Loucy (cell line): ENCODE results near the gene SYCP3.

ENCODE experiments used
- H2AFZ ChIP-seq: fragments of 200-600 bp; sonication (generic); 2 replicates; pipeline ENCODE4 v1.6.0; 2016; ENCODE audit warnings: antibody characterized with exemption, mild to moderate bottlenecking, low read length, moderate library complexity
- H3F3A ChIP-seq: fragments of 200-600 bp; 2 replicates; pipeline ENCODE4 v1.6.0; 2016; ENCODE audit warnings: antibody characterized with exemption, low read depth, mild to moderate bottlenecking
- H3K27me3 ChIP-seq: fragments of 200-600 bp; sonication (generic); 2 replicates; pipeline ENCODE4 v1.6.1; 2014; ENCODE audit warnings: low read length, mild to moderate bottlenecking; ENCODE audit not compliant: insufficient read depth, poor library complexity, severe bottlenecking
- H3K36me3 ChIP-seq: fragments of 200-600 bp; sonication (generic); 2 replicates; pipeline ENCODE4 v1.6.1; 2016; ENCODE audit warnings: low read length; ENCODE audit not compliant: insufficient read depth
- H3K4me1 ChIP-seq: fragments of 200-600 bp; sonication (generic); 2 replicates; pipeline ENCODE4 v1.5.1; 2014; ENCODE audit warnings: low read length, mild to moderate bottlenecking; ENCODE audit not compliant: insufficient read depth, poor library complexity, severe bottlenecking
- H3K4me2 ChIP-seq: fragments of 200-600 bp; sonication (generic); 2 replicates; pipeline ENCODE4 v1.6.0; 2014; ENCODE audit warnings: antibody characterized with exemption, low read length, low read depth, mild to moderate bottlenecking; ENCODE audit not compliant: poor library complexity, severe bottlenecking
- H3K4me3 ChIP-seq: fragments of 200-600 bp; sonication (generic); 2 replicates; pipeline ENCODE4 v1.5.1; 2014; ENCODE audit warnings: low read length, mild to moderate bottlenecking, mixed read lengths; ENCODE audit not compliant: poor library complexity, severe bottlenecking
- H3K79me2 ChIP-seq: fragments of 200-600 bp; sonication (generic); 2 replicates; pipeline ENCODE4 v1.6.1; 2014; ENCODE audit warnings: low read length; ENCODE audit not compliant: insufficient read depth
- H3K9ac ChIP-seq: fragments of 200-600 bp; sonication (generic); 2 replicates; pipeline ENCODE4 v1.6.0; 2014; ENCODE audit warnings: mild to moderate bottlenecking, low read depth, low read length, moderate library complexity; ENCODE audit not compliant: poor library complexity, severe bottlenecking
- H3K9me2 ChIP-seq: fragments of 200-600 bp; sonication (generic); replicated peaks from 2 replicates; pipeline ENCODE4 v1.6.1; 2016; ENCODE audit warnings: low read depth, low read length, mixed read lengths
- H3K9me3 ChIP-seq: fragments of 200-600 bp; sonication (generic); 2 replicates; pipeline ENCODE4 v1.6.1; 2014; ENCODE audit warnings: mild to moderate bottlenecking, antibody characterized with exemption, low read length, low read depth; ENCODE audit not compliant: insufficient read depth
- H4K20me1 ChIP-seq: fragments of 200-600 bp; sonication (generic); 2 replicates; pipeline ENCODE4 v1.6.0; 2014; ENCODE audit warnings: antibody characterized with exemption, low read length, mild to moderate bottlenecking; ENCODE audit not compliant: insufficient read depth, poor library complexity, severe bottlenecking
- CTCF ChIP-seq: fragments of 200-600 bp; sonication (generic); conservative IDR thresholded peaks from 2 replicates; pipeline ENCODE4 v1.5.1; 2014; ENCODE audit warnings: mild to moderate bottlenecking, antibody characterized with exemption, low read length
- EZH2phosphoT487 ChIP-seq: fragments of 200-600 bp; IDR thresholded peaks from 2 replicates; pipeline ENCODE4 v1.6.1; 2018; ENCODE audit warnings: antibody characterized with exemption, mild to moderate bottlenecking, moderate library complexity, borderline replicate concordance

Gene SYCP3

GRCh38 chr12:101769865-101770264, 30.6 kb upstream of the SYCP3 start:
- H3K36me3 ChIP-seq, result peaks cover 47% of the 10 kb centered on the region
- H3K9ac ChIP-seq, result no peak overlapping the region
- no peaks in the 10 kb centered on the region for H3K9me2 ChIP-seq
- H3K9me3 ChIP-seq, result no peaks in the 10 kb centered on the region
- no peaks in the 10 kb centered on the region for H3K27me3 ChIP-seq
- peaks cover 34% of the 10 kb centered on the region for H3K4me1 ChIP-seq
- 0 out of 2 replicates have a peak, but pooled peaks cover 4% of the 10 kb centered on the region for H3K79me2 ChIP-seq
- H3F3A ChIP-seq, result peaks cover 5% of the 10 kb centered on the region; the same call in 1 of the 2 replicates
- H2AFZ ChIP-seq, result no peak overlapping the region
- no peak for TF ChIP-seq EZH2phosphoT487
- no peak for TF ChIP-seq CTCF
- H3K4me2 ChIP-seq, result no peak overlapping the region
- no peak overlapping the region for H3K4me3 ChIP-seq
- no peaks in the 10 kb centered on the region for H4K20me1 ChIP-seq

GRCh38 chr12:101768781-101769180, 29.5 kb upstream of the SYCP3 start:
- no peak for TF ChIP-seq EZH2phosphoT487
- no peak for TF ChIP-seq CTCF
- Histone ChIP-seq H3K9me2 (no peaks in the 10 kb centered on the region), H3K9ac (no peak overlapping the region), H3K4me3 (no peak overlapping the region), H2AFZ (no peak overlapping the region), H3F3A (0 out of 2 replicates have a peak, but pooled peaks cover 5% of the 10 kb centered on the region), H3K4me1 (peaks cover 23% of the 10 kb centered on the region), H3K4me2 (no peak overlapping the region), H3K36me3 (peaks cover 57% of the 10 kb centered on the region), H3K27me3 (no peaks in the 10 kb centered on the region), H3K9me3 (no peaks in the 10 kb centered on the region), H3K79me2 (no peaks in the 10 kb centered on the region), H4K20me1 (no peaks in the 10 kb centered on the region)

- Histone ChIP-seq H3F3A (0 out of 2 replicates have a peak, but pooled peaks cover 5% of the 10 kb centered on the region), H3K9ac (no peak overlapping the region), H2AFZ (no peak overlapping the region), H3K9me2 (no peaks in the 10 kb centered on the region), H3K4me1 (peaks cover 13% of the 10 kb centered on the region), H3K4me3 (no peak overlapping the region), H3K27me3 (no peaks in the 10 kb centered on the region), H4K20me1 (no peaks in the 10 kb centered on the region), H3K4me2 (no peak overlapping the region), H3K79me2 (no peaks in the 10 kb centered on the region), H3K9me3 (no peaks in the 10 kb centered on the region), H3K36me3 (peaks cover 62% of the 10 kb centered on the region)
- TF ChIP-seq EZH2phosphoT487 (no peak), CTCF (no peak)
Measured at GRCh38 chr12:101767537-101767936, 28.3 kb upstream of the SYCP3 start.
